Cardiac fibroblast (primary cell): ENCODE measurements around the gene SYTL5.
"Not testable (repeated sequence)": the region's sequence is repeated elsewhere in the genome, so short reads cannot be mapped to it uniquely, and the experiment has no call there.

Experiments used
- DNase-seq, 2 donors: peaks; one replicate each; pipeline versions ENCODE4 v3.0.0 to v3.0.0-alpha.2; 2010; ENCODE audit warnings: low read depth in 2 of 2
- H3K4me3 ChIP-seq, 2 donors: replicated peaks in 1 of 2; 1 replicate in 1 of 2; 2 replicates in 1 of 2; pipeline ENCODE4 v1.5.1; 2011; ENCODE audit warnings: low read depth in 2 of 2, low read length in 2 of 2, mild to moderate bottlenecking in 2 of 2, moderate library complexity in 1 of 2
- CTCF ChIP-seq: IDR thresholded peaks from one replicate; pipeline ENCODE4 v1.5.1; 2011; ENCODE audit warnings: low read depth, mild to moderate bottlenecking, low read length, inconsistent platforms

The SYTL5 gene

DNA sequence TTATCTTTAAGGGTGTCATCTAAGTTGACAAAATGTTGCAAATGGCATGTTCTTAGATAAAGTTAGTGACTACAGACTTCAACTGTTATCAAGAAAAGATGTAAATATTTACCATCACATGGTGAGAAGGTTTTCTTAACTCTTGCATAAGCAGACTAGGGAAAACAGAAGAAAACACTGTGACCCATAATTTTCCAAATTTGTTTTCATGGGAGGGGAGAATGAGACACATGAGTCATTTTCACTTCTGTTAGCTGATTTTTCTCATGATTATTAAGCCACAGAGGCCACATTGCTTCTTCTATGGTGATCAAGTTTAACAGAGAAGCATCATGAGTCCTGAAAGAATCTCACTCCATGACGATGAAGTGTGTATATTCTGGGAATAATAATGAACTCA, 30.2 kb upstream of the SYTL5 start:
- DNase-seq, result peak in 1 of 2 donors; percentile 27
- TF ChIP-seq CTCF, result no peak
- no peak overlapping the region for H3K4me3 ChIP-seq

DNA sequence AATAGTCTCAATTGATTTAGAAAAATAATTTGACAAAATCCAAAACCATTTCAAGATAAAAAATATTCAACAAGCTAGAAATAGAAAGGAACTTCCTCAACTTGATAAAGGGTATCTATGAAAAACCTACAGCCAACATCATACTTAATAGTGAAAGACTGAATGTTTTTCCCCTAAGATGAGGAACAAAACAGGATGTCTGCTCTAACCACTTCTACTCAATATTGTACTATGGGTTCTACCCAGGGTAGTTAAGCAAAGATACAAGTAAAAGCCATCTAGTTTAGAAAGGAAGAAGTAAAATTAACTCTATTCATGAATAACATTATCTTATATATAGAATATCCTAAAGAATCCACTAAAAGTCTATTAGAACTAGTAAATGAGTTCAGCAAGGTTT, 21.5 kb upstream of the SYTL5 start:
- H3K4me3 ChIP-seq, result no peak overlapping the region
- TF ChIP-seq CTCF, result no peak
- no peak for DNase-seq

GRCh38 chrX:37986893-37987292, 19.5 kb upstream of the SYTL5 start:
- no peak for TF ChIP-seq CTCF
- peak; percentile 41 to 55 for DNase-seq

DNA sequence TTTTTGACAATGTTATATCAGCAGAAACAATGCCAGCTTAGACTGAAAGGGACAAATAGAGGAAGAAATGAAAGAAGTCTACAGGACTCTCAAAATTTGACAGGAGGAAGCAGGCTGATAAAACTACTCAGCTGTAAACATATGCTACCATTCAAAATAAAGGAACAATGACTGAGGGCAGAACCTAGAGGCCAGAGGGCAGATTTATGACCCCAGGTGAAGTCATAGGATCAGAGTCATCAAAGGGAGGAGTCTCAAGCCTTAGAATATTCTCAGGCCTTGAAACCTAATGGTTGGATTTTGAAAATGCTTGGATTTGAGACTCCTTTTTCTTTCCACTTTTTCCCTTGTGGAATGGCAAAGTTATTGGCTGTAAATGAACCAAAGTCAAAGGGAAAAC, 17.0 kb upstream of the SYTL5 start:
- DNase-seq, result no peak
- no peak overlapping the region for H3K4me3 ChIP-seq
- no peak for TF ChIP-seq CTCF

More at GRCh38 chrX:37986893-37987292, 19.5 kb upstream of the SYTL5 start:
- no peak overlapping the region for H3K4me3 ChIP-seq

DNA sequence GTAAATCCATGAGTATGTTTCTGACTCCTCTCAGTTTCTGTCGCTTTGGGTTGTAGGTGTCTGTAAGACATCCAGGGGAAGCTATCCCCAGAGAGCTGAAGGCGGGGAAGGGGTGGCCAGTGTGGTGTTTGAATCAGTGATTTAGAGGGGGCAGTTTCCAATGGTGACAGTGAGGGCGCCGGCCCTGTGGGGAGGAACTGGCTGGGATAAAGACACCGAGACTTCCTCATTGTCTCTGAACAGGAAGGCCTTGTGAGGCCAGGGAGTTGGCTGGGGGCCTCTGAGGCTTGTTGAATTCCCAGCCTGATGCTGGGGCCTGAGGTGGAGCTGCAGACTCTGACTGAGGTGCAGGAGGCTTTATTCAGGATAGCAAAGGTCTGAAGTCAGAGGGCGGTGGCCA, 15.1 kb upstream of the SYTL5 start:
- not testable (repeated sequence) for H3K4me3 ChIP-seq, DNase-seq

DNA sequence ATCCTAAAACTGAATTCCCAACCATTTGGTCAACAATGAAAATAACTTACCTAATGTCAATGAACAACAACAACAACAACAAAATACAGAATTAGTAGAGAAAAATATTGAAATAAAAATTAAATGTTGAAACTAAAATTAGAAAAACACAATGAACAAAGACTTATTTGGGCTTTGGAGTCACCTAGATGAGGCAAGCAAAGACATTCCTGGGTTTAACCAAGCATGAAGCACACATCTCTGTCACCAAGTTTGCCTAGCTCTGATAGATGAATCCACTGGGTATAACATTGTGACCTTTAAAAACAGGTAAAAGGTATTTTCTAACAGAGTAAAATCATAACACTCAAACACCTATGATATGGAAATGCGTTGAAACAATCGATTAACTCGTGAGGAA, 13.2 kb upstream of the SYTL5 start:
- H3K4me3 ChIP-seq, result no peak overlapping the region
- no peak for TF ChIP-seq CTCF
- DNase-seq, result no peak

DNA sequence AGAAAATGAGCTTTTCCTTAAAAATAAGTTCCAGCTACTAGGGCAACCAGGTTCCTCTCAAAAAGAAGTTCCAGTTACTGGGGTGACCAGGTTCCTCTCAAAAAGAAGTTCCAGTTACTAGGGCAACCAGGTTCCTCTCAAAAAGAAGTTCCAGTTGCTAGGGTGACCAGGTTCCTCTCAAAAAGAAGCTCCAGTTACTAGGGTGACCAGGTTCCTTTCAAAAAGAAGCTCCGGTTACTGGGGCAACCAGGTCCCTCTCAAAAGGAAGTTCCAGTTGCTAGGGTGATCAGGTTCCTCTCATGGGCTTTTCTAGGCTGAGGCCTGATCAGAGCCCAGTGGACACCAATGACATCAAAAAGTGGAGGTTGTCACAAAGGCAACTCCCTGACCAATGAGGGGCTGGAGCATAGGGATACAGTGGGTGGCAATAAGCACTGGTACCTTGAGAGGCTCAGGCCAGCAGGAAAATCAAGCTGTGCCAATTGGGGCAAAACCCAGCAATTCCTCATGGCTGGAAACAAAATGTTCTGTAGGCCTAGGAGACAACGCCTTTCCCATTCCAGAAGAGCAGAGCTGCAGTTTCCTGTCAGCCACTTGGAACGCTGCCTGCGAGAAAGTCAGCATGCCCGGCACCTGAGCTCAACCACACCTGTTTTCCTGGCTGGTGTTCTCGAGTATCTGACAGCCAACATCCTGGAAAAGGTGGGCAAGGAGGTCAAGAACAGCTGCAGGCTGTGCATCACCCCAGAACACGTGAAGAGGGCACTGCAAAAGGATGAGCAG, 12.3 kb upstream of the SYTL5 start:
- DNase-seq, result no peak
- TF ChIP-seq CTCF, result no peak
- no peak overlapping the region for H3K4me3 ChIP-seq
